Omental fat pad (tissue), 4 donors: ENCODE measurements around the gene FAM83B. TPM values are rescaled to one million over a fixed set of nuclear protein-coding genes. Genes with fewer than 3 reads are reported as not detected.

Experiments
- ATAC-seq: fragments of 150-250 bp; one replicate; pipeline ENCODE4 v1.9.1; 2016; ENCODE audit warnings: mild to moderate bottlenecking, moderate library complexity; ENCODE audit not compliant: low FRiP score
- DNase-seq: peaks from one replicate; pipeline ENCODE4 v3.0.0-alpha.2; 2019; ENCODE audit warnings: low spot score
- CTCF ChIP-seq, 3 donors: fragments of 450-650 bp; IDR thresholded peaks; one replicate each; pipeline ENCODE4 v1.5.1; 2016 to 2017; ENCODE audit warnings: antibody characterized with exemption in 3 of 3, mild to moderate bottlenecking in 3 of 3, moderate library complexity in 2 of 3
- total RNA-seq, 4 donors: library from RNA; depleted of rRNA; stranded (reverse); fragments of >200 nt; gene quantifications; one replicate each; pipeline ENCODE4 v1.1.0, GENCODE V29; 2016

FAM83B gene
- total RNA-seq, 4 donors from 2014 or later, result 0.19 to 0.72 (median 0.37) TPM; not detected in 1

GRCh38 chr6:54907355-54907754, 60.8 kb downstream of the FAM83B start:
- no peak for TF ChIP-seq CTCF (IDR thresholded peaks at IDR 0.05)

GRCh38 chr6:54909184-54909583, 62.6 kb downstream of the FAM83B start:
- DNase-seq (no peak), ATAC-seq (no peak)
- no peak for TF ChIP-seq CTCF (IDR thresholded peaks at IDR 0.05)

More at GRCh38 chr6:54907355-54907754, 60.8 kb downstream of the FAM83B start:
- DNase-seq (no peak), ATAC-seq (no peak)

GRCh38 chr6:54910431-54910884, 63.9 kb downstream of the FAM83B start:
- TF ChIP-seq CTCF (IDR thresholded peaks at IDR 0.05), result no peak
- no peak for DNase-seq
- no peak for ATAC-seq

- ATAC-seq (no peak), DNase-seq (no peak)
- no peak for TF ChIP-seq CTCF (IDR thresholded peaks at IDR 0.05)
Measured at GRCh38 chr6:54910921-54911320, 64.3 kb downstream of the FAM83B start.

- ATAC-seq (no peak), DNase-seq (no peak)
- no peak for TF ChIP-seq CTCF (IDR thresholded peaks at IDR 0.05)
Measured at GRCh38 chr6:54913211-54913610, 66.6 kb downstream of the FAM83B start.

- DNase-seq, result no peak
- no peak for TF ChIP-seq CTCF (IDR thresholded peaks at IDR 0.05)
- no peak for ATAC-seq
Measured at GRCh38 chr6:54916858-54917257, 70.3 kb downstream of the FAM83B start.

GRCh38 chr6:54920628-54921027, 74.1 kb downstream of the FAM83B start:
- DNase-seq (no peak), ATAC-seq (no peak)
- no peak for TF ChIP-seq CTCF (IDR thresholded peaks at IDR 0.05)
